Measurements from ENCODE around the gene MYO9B.

DNA sequence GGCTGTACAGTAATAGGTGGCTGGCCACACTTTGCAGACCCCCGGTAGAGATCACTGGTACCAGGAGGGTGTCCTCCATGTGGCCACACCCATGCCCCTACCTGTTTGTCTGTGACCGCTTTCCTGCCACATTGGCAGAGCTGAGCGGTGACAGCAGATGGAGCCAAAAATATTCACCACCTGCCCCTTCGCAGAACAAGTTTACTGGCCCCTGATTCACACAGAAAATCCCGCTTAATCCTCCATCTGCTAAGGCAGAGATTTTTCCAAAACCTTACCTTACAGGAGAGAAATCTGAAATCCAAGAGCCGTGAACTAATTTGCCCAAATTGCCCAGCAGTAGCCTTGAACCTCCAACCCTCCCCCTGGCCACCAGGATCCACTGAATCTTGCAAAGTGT lies 52.1 kb downstream of the MYO9B start:
- no peak for TF ChIP-seq REST (IDR thresholded peaks at IDR 0.05; ENCODE audit: insufficient read depth in 1 of 2, low read depth in 2 of 2, low read length in 2 of 2)
- TF ChIP-seq POLR2AphosphoS5 (IDR thresholded peaks at IDR 0.05; ENCODE audit: low read depth, low read length), result no peak
